Measurements from ENCODE around the gene PRKCA. TPM values are rescaled to one million over a fixed set of nuclear protein-coding genes. Genes with fewer than 3 reads are reported as not detected.

The PRKCA gene
- total RNA-seq, 3 donors from 2014 or later: 5.1 to 10.5 (median 6.6) TPM

DNA sequence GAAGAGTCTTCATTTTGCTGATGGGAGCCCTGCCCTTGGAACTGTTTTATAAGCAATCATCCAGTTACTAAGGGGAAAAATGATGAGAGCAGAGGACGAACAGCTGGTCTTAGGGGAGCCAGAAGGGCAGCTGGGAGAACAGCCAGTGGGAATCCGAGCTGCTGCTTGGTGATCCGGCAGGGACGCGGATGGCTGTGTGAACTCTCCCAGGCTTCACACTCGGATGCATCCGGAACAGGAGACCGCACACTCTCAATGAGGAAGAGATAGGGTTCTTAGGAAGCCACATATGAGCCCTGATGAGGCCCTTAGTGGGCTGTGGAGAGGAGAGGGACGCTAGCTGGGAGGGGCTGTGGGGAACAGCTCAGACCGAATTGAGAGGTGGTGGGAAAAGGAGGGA, 527.5 kb downstream of the PRKCA start:
- no peak overlapping the region for H3K27ac ChIP-seq
- H3K9me3 ChIP-seq: no peaks in the 10 kb centered on the region
- no peaks in the 10 kb centered on the region for H3K4me1 ChIP-seq
- peaks cover 0 to 48% of the 10 kb centered on the region in 2 donors for H3K27me3 ChIP-seq
- no peaks in the 10 kb centered on the region for H3K36me3 ChIP-seq
- intact Hi-C loops (cut with DNase I; ENCODE audit: low total_unique reads): loop anchor here (2.0 to 5.0 kb wide), 2 partner anchors 71 to 1123 kb away; no protein-coding TSS in a partner anchor
- no peak overlapping the region for H3K4me3 ChIP-seq
- TF ChIP-seq, protein P1, sequence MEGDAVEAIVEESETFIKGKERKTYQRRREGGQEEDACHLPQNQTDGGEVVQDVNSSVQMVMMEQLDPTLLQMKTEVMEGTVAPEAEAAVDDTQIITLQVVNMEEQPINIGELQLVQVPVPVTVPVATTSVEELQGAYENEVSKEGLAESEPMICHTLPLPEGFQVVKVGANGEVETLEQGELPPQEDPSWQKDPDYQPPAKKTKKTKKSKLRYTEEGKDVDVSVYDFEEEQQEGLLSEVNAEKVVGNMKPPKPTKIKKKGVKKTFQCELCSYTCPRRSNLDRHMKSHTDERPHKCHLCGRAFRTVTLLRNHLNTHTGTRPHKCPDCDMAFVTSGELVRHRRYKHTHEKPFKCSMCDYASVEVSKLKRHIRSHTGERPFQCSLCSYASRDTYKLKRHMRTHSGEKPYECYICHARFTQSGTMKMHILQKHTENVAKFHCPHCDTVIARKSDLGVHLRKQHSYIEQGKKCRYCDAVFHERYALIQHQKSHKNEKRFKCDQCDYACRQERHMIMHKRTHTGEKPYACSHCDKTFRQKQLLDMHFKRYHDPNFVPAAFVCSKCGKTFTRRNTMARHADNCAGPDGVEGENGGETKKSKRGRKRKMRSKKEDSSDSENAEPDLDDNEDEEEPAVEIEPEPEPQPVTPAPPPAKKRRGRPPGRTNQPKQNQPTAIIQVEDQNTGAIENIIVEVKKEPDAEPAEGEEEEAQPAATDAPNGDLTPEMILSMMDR (IDR thresholded peaks at IDR 0.05): no peak
- no peak for TF ChIP-seq POLR2A (IDR thresholded peaks at IDR 0.05)
- no peak for TF ChIP-seq POLR2AphosphoS5 (IDR thresholded peaks at IDR 0.05)
- no peak for DNase-seq (ENCODE audit: low spot score in 2 of 2)

DNA sequence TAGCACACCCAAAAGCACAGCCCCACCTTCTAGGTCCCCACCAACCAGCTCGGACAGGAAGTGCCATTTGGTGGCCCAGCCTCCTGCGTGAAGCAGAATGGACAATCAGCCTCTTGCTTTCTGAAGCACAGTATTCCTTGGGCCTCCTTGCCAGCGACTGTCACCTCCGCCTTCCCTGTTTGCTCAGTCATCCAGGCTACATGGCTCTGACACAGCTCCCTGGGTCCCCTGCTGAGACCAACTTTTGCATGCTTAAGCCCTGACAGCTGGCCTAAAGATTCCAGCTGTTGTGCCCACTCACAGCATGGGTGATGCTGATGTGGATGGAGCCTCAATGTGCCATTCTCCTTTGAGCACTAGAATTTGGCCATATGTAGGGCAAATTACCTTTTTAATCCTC, 528.0 kb downstream of the PRKCA start:
- H3K4me1 ChIP-seq: no peaks in the 10 kb centered on the region
- H3K36me3 ChIP-seq: no peaks in the 10 kb centered on the region
- H3K27ac ChIP-seq: no peak overlapping the region
- TF ChIP-seq POLR2A (IDR thresholded peaks at IDR 0.05) (no peak), POLR2AphosphoS5 (IDR thresholded peaks at IDR 0.05) (no peak)
- TF ChIP-seq, protein P1 (IDR thresholded peaks at IDR 0.05): no peak
- intact Hi-C loops (cut with DNase I; ENCODE audit: low total_unique reads): loop anchor here (2.0 to 5.0 kb wide), 2 partner anchors 72 to 1123 kb away; no protein-coding TSS in a partner anchor
- H3K27me3 ChIP-seq: peaks cover 0 to 53% of the 10 kb centered on the region in 2 donors
- H3K9me3 ChIP-seq: no peaks in the 10 kb centered on the region
- no peak for DNase-seq (ENCODE audit: low spot score in 2 of 2)
- no peak overlapping the region for H3K4me3 ChIP-seq

DNA sequence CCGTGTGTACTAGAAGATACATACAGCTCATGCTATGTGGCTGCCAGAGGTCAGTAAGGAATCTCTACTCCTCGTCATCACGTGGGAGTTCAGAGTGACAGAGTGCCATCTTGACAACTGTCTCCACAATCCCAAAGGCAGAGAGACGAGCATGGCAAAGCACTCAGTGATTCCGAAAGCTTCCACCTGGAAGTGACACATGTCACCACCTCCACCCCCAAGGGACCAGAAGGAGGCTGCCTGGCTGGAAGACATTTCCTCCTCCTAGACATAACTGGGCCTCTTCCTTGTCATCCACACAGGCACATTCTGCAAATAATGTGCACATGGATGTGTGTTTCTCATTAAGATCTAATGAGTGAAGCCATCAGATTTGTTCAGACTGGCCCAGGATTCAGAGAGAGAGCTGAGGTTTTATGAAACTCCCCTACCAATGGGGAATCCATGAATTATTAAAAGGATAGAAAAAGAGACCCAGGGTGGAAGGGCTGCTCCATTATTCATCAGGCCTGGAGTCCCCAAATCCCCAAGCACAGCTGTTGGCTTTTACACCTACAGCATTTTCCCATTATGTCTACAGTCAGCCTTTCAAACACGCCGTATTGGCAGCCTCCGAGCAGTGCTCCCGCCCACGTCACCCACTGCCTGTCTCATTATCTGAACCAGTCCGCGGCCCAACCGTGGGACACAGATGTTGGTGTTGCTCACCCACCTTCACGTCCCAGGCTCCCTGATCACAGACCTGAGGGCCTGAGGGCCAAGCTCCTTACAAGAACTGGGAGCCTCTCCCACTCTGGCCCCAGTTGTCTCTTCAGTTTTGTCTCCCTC, 529.2 kb downstream of the PRKCA start:
- TF ChIP-seq POLR2AphosphoS5 (IDR thresholded peaks at IDR 0.05) (no peak), POLR2A (IDR thresholded peaks at IDR 0.05) (no peak)
- TF ChIP-seq, protein P1 (IDR thresholded peaks at IDR 0.05): no peak
- Histone ChIP-seq H3K4me1 (no peaks in the 10 kb centered on the region), H3K27me3 (peaks cover 0 to 61% of the 10 kb centered on the region in 2 donors), H3K27ac (no peak overlapping the region), H3K36me3 (no peaks in the 10 kb centered on the region), H3K9me3 (no peaks in the 10 kb centered on the region), H3K4me3 (no peak overlapping the region)
- intact Hi-C loops (cut with DNase I; ENCODE audit: low total_unique reads): loop anchor here (2.0 to 5.0 kb wide), 2 partner anchors 73 to 1124 kb away; no protein-coding TSS in a partner anchor
- DNase-seq (ENCODE audit: low spot score in 2 of 2): no peak

DNA sequence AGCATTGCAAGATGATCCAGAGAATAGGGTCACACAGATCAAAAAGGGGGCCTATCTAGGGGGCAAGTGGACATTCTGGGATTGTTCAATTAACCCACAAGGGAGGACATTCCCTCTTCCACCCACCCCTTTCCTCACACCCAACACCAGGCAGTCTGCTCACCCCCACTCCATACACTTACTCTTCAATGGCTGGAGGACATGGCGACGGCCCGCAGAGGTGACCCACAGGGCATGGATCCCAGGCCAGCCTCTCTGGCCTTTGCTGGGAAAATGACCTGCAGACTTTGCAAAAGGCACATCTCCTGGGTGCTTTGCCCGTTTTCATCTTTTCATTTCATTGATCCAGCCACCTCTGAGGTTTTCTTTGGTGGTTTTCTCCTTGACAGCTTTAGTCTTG, 530.8 kb downstream of the PRKCA start:
- no peaks in the 10 kb centered on the region for H3K9me3 ChIP-seq
- intact Hi-C loops (cut with DNase I; ENCODE audit: low total_unique reads): loop anchor here (5.0 kb wide), 1 partner anchor 1126 kb away; no protein-coding TSS in a partner anchor
- no peak for TF ChIP-seq POLR2A (IDR thresholded peaks at IDR 0.05)
- no peak for TF ChIP-seq POLR2AphosphoS5 (IDR thresholded peaks at IDR 0.05)
- TF ChIP-seq, protein P1 (IDR thresholded peaks at IDR 0.05): no peak
- no peak overlapping the region for H3K4me3 ChIP-seq
- no peak for DNase-seq (ENCODE audit: low spot score in 2 of 2)
- H3K27ac ChIP-seq: no peak overlapping the region
- H3K36me3 ChIP-seq: no peaks in the 10 kb centered on the region
- no peaks in the 10 kb centered on the region for H3K4me1 ChIP-seq
- H3K27me3 ChIP-seq: peaks cover 0 to 63% of the 10 kb centered on the region in 2 donors

DNA sequence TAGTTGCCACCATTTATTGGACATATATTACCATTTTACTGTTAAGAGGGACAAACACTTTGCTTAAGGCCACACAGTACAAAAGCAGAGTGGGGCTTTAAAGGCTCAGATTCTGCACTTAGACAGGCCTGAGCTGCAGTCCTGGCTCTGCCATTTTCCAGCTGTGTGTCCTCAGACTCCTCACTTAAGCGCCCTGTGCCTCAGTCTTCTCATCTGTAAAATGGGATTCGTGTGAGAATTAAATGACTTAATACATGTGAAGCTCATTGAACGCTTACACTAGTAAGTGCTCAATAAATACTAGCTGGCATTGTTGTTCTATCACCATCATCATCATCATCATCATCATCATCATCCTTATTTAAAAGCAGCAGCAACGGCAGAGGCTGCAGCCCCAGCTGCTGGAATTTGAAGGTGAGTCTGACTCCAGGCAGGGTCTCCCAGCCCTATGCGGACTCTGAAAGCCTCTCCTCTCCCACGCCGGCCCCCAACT, 532.1 kb downstream of the PRKCA start:
- TF ChIP-seq POLR2A (IDR thresholded peaks at IDR 0.05) (no peak), POLR2AphosphoS5 (IDR thresholded peaks at IDR 0.05) (no peak)
- TF ChIP-seq, protein P1 (IDR thresholded peaks at IDR 0.05): no peak
- Histone ChIP-seq H3K27me3 (peaks cover 0 to 57% of the 10 kb centered on the region in 2 donors), H3K36me3 (no peaks in the 10 kb centered on the region), H3K9me3 (no peaks in the 10 kb centered on the region), H3K27ac (no peak overlapping the region), H3K4me1 (no peaks in the 10 kb centered on the region), H3K4me3 (no peak overlapping the region)
- intact Hi-C loops (cut with DNase I; ENCODE audit: low total_unique reads): loop anchor here (5.0 kb wide), 1 partner anchor 1127 kb away; no protein-coding TSS in a partner anchor
- DNase-seq (ENCODE audit: low spot score in 2 of 2): no peak
